Liver (tissue), 9 donors: ENCODE data around the gene NBAS. TPM values are rescaled to one million over a fixed set of nuclear protein-coding genes. Genes with fewer than 3 reads are reported as not detected.

Experiments used
- DNase-seq: peaks from one replicate; pipeline ENCODE4 v3.0.0-alpha.2; 2017; ENCODE audit warnings: low spot score
- H3K27ac ChIP-seq, 2 donors: one replicate each; pipeline ENCODE4 v1.7.0; 2013; ENCODE audit warnings: inconsistent platforms in 2 of 2, low read length in 2 of 2, control low read depth in 1 of 2, low read depth in 1 of 2, mild to moderate bottlenecking in 1 of 2
- H3K27me3 ChIP-seq, 4 donors: one replicate each; pipeline versions ENCODE4 v1.6.1 to v1.7.0; 2013; ENCODE audit warnings: low read length in 3 of 4, inconsistent platforms in 1 of 4, mild to moderate bottlenecking in 1 of 4, moderate library complexity in 1 of 4; ENCODE audit not compliant: control insufficient read depth in 4 of 4, insufficient read depth in 4 of 4
- H3K36me3 ChIP-seq, 4 donors: one replicate each; pipeline versions ENCODE4 v1.6.1 to v1.7.0; 2013; ENCODE audit warnings: low read length in 3 of 4, mild to moderate bottlenecking in 3 of 4, low read depth in 1 of 4, moderate library complexity in 1 of 4; ENCODE audit not compliant: control insufficient read depth in 4 of 4, insufficient read depth in 3 of 4
- H3K4me1 ChIP-seq, 4 donors: one replicate each; pipeline versions ENCODE4 v1.6.1 to v1.7.0; 2013; ENCODE audit warnings: low read length in 3 of 4, mild to moderate bottlenecking in 3 of 4, moderate library complexity in 1 of 4; ENCODE audit not compliant: control insufficient read depth in 4 of 4, insufficient read depth in 4 of 4
- H3K4me3 ChIP-seq, 3 donors: one replicate each; pipeline versions ENCODE4 v1.6.1 to v1.7.0; 2013; ENCODE audit warnings: low read length in 3 of 3, control low read depth in 1 of 3, low read depth in 1 of 3, mild to moderate bottlenecking in 1 of 3
- H3K9ac ChIP-seq, 2 donors: one replicate each; pipeline ENCODE4 v1.7.0; 2013; ENCODE audit warnings: low read length in 2 of 2, mild to moderate bottlenecking in 2 of 2, moderate library complexity in 2 of 2, control low read depth in 1 of 2, low read depth in 1 of 2
- H3K9me3 ChIP-seq, 4 donors: one replicate each; pipeline versions ENCODE4 v1.6.1 to v1.7.0; 2013; ENCODE audit warnings: low read length in 3 of 4; ENCODE audit not compliant: control insufficient read depth in 4 of 4
- CTCF ChIP-seq: fragments of 150-350 bp; IDR thresholded peaks from 2 replicates; pipeline ENCODE4 v1.5.1; 2017; ENCODE audit warnings: improper control_type of control experiment, low read depth, low read length; ENCODE audit not compliant: missing input control
- EGR1 ChIP-seq, 2 donors: IDR thresholded peaks; 2 replicates each; pipeline ENCODE4 v1.6.1; 2016 to 2018; ENCODE audit warnings: antibody characterized with exemption in 2 of 2, low read depth in 2 of 2
- FOXA1 ChIP-seq: IDR thresholded peaks from 2 replicates; pipeline ENCODE4 v1.6.1; 2016; ENCODE audit warnings: antibody characterized with exemption
- FOXA2 ChIP-seq: IDR thresholded peaks from 2 replicates; pipeline ENCODE4 v1.6.1; 2016; ENCODE audit warnings: antibody characterized with exemption
- GABPA ChIP-seq, 2 donors: IDR thresholded peaks in 1 of 2; conservative IDR thresholded peaks in 1 of 2; 2 replicates each; pipeline ENCODE4 v1.6.1; 2016; ENCODE audit warnings: antibody characterized with exemption in 2 of 2, mild to moderate bottlenecking in 1 of 2, moderate library complexity in 1 of 2
- HNF4A ChIP-seq, 2 donors: conservative IDR thresholded peaks; 2 replicates each; pipeline ENCODE4 v1.6.1; 2016; ENCODE audit warnings: antibody characterized with exemption in 2 of 2, mild to moderate bottlenecking in 2 of 2
- HNF4G ChIP-seq: IDR thresholded peaks from 2 replicates; pipeline ENCODE4 v1.6.1; 2016; ENCODE audit warnings: antibody characterized with exemption
- JUND ChIP-seq, 2 donors: IDR thresholded peaks; 2 replicates each; pipeline ENCODE4 v1.6.1; 2016; ENCODE audit warnings: antibody characterized with exemption in 2 of 2
- NR2F2 ChIP-seq: IDR thresholded peaks from 2 replicates; pipeline ENCODE4 v1.6.1; 2016; ENCODE audit warnings: antibody characterized with exemption
- RAD21 ChIP-seq, 2 donors: IDR thresholded peaks; 2 replicates each; pipeline ENCODE4 v1.6.1; 2016; ENCODE audit warnings: antibody characterized with exemption in 2 of 2, mild to moderate bottlenecking in 2 of 2
- REST ChIP-seq: IDR thresholded peaks from 2 replicates; pipeline ENCODE4 v1.6.1; 2016; ENCODE audit warnings: antibody characterized with exemption, mild to moderate bottlenecking
- RXRA ChIP-seq, 2 donors: IDR thresholded peaks; 2 replicates each; pipeline ENCODE4 v1.6.1; 2017 to 2018; ENCODE audit warnings: antibody characterized with exemption in 2 of 2, mild to moderate bottlenecking in 1 of 2
- SP1 ChIP-seq: IDR thresholded peaks from 2 replicates; pipeline ENCODE4 v1.6.1; 2018; ENCODE audit warnings: antibody characterized with exemption, mild to moderate bottlenecking
- TAF1 ChIP-seq: conservative IDR thresholded peaks from 2 replicates; pipeline ENCODE4 v1.6.1; 2016; ENCODE audit warnings: antibody characterized with exemption, mild to moderate bottlenecking
- YY1 ChIP-seq: IDR thresholded peaks from 2 replicates; pipeline ENCODE4 v1.6.1; 2016; ENCODE audit warnings: antibody characterized with exemption, mild to moderate bottlenecking
- WGBS: extraction: QIAGEN DNeasy Blood & Tissue Kit; methylation state at CpG from one replicate; pipeline ENCODE4 v1.1.7; 2013; 5-methylcytosine and 5-hydroxymethylcytosine counted together
- polyA plus RNA-seq, 2 donors: library from polyadenylated mRNA; stranded (reverse) in 1 of 2; unstranded in 1 of 2; fragments of 200-250 nt in 1 of 2; fragments of >200 nt in 1 of 2; fragmentation: Nextera tagmentation in 1 of 2; extraction: Ambion mirVana in 1 of 2; gene quantifications; one replicate each; pipeline versions ENCODE4 v1.2.1 to v1.2.3, GENCODE V29; 2013 to 2015
- total RNA-seq, 2 donors: library from RNA; depleted of rRNA; stranded (reverse); fragments of >200 nt; gene quantifications; one replicate each; pipeline ENCODE4 v1.2.3, GENCODE V29; 2014
- TF ChIP-seq, protein P1 (sequence below): IDR thresholded peaks from 2 replicates; pipeline ENCODE4 v1.6.1; 2016; ENCODE audit warnings: antibody characterized with exemption
- TF ChIP-seq, protein P2 (sequence below): IDR thresholded peaks from 2 replicates; pipeline ENCODE4 v1.6.1; 2016; ENCODE audit warnings: antibody characterized with exemption
- TF ChIP-seq, protein P3 (sequence below): IDR thresholded peaks from 2 replicates; pipeline ENCODE4 v1.6.1; 2016; ENCODE audit warnings: antibody characterized with exemption
- donor health status: healthy.
- donor health status: healthy.
- donor health status: healthy.
- donor health status: healthy.
- donor health status: healthy.

Gene NBAS
- total and polyA plus RNA-seq, 4 donors, result 10.5 to 40.0 (median 18.9) TPM

GRCh38 chr2:15191789-15192188 is 369.3 kb downstream of the NBAS start:
- Histone ChIP-seq H3K9me3 (no peaks in the 10 kb centered on the region), H3K4me3 (no peak overlapping the region), H3K27me3 (no peaks in the 10 kb centered on the region), H3K27ac (no peak overlapping the region), H3K36me3 (peaks cover 0 to 8% (median 3%) of the 10 kb centered on the region in 4 donors), H3K9ac (no peak overlapping the region), H3K4me1 (no peaks in the 10 kb centered on the region)
- DNase-seq, result no peak
- no peak for TF ChIP-seq NR2F2
- TF ChIP-seq, protein P1, sequence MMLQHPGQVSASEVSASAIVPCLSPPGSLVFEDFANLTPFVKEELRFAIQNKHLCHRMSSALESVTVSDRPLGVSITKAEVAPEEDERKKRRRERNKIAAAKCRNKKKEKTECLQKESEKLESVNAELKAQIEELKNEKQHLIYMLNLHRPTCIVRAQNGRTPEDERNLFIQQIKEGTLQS, result no peak
- no peak for TF ChIP-seq FOXA1
- no peak for TF ChIP-seq JUND (IDR thresholded peaks at IDR 0.05)
- TF ChIP-seq, protein P2, sequence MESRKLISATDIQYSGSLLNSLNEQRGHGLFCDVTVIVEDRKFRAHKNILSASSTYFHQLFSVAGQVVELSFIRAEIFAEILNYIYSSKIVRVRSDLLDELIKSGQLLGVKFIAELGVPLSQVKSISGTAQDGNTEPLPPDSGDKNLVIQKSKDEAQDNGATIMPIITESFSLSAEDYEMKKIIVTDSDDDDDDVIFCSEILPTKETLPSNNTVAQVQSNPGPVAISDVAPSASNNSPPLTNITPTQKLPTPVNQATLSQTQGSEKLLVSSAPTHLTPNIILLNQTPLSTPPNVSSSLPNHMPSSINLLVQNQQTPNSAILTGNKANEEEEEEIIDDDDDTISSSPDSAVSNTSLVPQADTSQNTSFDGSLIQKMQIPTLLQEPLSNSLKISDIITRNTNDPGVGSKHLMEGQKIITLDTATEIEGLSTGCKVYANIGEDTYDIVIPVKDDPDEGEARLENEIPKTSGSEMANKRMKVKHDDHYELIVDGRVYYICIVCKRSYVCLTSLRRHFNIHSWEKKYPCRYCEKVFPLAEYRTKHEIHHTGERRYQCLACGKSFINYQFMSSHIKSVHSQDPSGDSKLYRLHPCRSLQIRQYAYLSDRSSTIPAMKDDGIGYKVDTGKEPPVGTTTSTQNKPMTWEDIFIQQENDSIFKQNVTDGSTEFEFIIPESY, result no peak
- no peak for TF ChIP-seq HNF4G
- no peak for TF ChIP-seq RAD21 (IDR thresholded peaks at IDR 0.05)
- TF ChIP-seq CTCF, result no peak
- TF ChIP-seq, protein P3, sequence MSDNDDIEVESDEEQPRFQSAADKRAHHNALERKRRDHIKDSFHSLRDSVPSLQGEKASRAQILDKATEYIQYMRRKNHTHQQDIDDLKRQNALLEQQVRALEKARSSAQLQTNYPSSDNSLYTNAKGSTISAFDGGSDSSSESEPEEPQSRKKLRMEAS, result no peak
- TF ChIP-seq REST, result no peak
- TF ChIP-seq RXRA (IDR thresholded peaks at IDR 0.05), result no peak
- TF ChIP-seq EGR1 (IDR thresholded peaks at IDR 0.05; ENCODE audit: low read depth in 2 of 2), result no peak
- no peak for TF ChIP-seq SP1
- no peak for TF ChIP-seq GABPA (IDR thresholded peaks at IDR 0.05 in 1 of 2, conservative IDR thresholded peaks at IDR 0.05 in 1 of 2)
- TF ChIP-seq YY1, result no peak
- TF ChIP-seq FOXA2, result no peak
- TF ChIP-seq TAF1, result no peak
- 97% methylated on average over 4 of the region's 4 CpGs for WGBS

GRCh38 chr2:15189216-15189615 is 371.9 kb downstream of the NBAS start:
- 88% methylated on average over 2 of the region's 2 CpGs for WGBS
- no peaks in the 10 kb centered on the region for H3K27me3 ChIP-seq
- peaks cover 0 to 10% (median 8%) of the 10 kb centered on the region in 4 donors for H3K36me3 ChIP-seq
- no peak for TF ChIP-seq HNF4A (conservative IDR thresholded peaks at IDR 0.05)
- no peak for TF ChIP-seq RAD21 (IDR thresholded peaks at IDR 0.05)
- no peak for TF ChIP-seq FOXA2
- no peak for TF ChIP-seq CTCF
- TF ChIP-seq RXRA (IDR thresholded peaks at IDR 0.05), result no peak
- no peak for TF ChIP-seq YY1
- no peak for TF ChIP-seq FOXA1
- TF ChIP-seq HNF4G, result no peak
- no peak for TF ChIP-seq EGR1 (IDR thresholded peaks at IDR 0.05; ENCODE audit: low read depth in 2 of 2)
- TF ChIP-seq, protein P3, result no peak
- no peak for TF ChIP-seq NR2F2
- no peak for TF ChIP-seq SP1
- no peak for TF ChIP-seq REST

More at GRCh38 chr2:15189216-15189615, 371.9 kb downstream of the NBAS start:
- Histone ChIP-seq H3K27ac (no peak overlapping the region), H3K9me3 (no peaks in the 10 kb centered on the region), H3K9ac (no peak overlapping the region), H3K4me3 (no peak overlapping the region), H3K4me1 (no peaks in the 10 kb centered on the region)
- no peak for DNase-seq
